Endometrium (tissue), 2 donors: ENCODE measurements around the gene JOSD1.

Source experiments
- FAIRE-seq: peaks from 2 replicates; lab custom pipeline; 2012; peaks lifted over from hg19 to GRCh38; lab: Jason Lieb, UNC
- donor health status: control.
- donor health status: control.

The JOSD1 gene

DNA sequence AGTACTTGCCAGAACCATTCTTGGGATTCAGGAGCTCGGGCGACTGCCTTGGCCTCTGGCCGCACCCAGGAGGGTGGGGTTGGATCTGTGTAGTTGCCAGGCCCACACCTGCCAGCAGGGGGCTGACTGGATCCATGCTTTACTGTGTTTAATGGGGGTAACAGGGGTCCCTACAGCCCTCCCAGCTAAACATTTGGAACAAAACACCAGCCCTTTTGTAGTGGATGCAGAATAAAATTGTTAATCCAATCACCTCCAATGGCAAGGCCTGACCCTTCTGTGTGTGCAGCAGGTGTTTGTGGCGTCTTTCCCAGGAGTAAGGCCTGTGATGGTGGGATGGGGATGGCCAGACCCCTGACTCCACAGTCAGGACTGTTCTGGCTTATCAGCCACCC, 32.6 kb upstream of the JOSD1 start:
- no peak for FAIRE-seq

- FAIRE-seq = no peak
These were observed 31.6 kb upstream of the JOSD1 start for GRCh38 chr22:38732251-38732815.

DNA sequence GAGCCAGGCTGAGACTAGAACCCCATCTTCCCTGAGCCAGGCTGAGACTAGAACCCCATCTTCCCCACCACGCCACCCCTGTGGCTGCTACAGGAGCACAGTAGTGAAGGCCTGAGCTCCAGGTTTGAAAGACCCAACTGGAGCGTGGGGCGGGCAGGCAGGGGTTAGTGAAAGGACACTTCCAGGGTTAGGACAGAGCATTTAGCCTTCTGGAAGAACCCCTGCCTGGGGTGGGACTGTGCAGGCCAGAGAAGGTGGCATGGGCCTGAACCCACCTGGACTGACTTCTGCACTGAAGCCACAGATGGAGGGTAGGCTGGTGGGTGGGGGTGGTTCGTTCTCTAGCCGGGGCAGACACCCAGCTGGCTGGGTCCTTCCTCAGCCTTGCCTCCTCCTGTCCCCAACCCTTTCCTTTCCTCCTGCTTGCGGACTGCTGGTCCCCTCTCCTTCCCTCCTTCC, 31.0 kb upstream of the JOSD1 start:
- FAIRE-seq = no peak

GRCh38 chr22:38730411-38730871, 29.7 kb upstream of the JOSD1 start:
- no peak for FAIRE-seq

DNA sequence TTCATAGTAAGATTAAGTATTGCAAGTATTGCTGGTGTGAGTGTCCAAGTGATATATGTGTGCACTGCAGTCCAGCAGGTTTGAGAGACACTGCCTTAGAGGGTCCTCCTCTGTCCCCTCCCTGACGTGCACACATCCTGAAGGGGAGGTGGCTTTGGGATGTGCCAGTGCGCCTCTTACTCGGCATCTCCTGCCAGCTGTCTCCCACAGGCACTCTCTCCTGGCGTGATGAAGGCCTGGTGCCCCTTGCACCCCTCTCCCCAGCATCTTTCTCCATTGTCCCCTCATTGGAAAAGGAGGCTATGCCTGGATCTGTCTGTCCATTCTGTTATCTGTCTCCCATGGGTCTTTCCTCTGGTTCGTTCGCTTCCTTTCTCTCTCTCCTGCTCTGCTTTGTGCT, 29.2 kb upstream of the JOSD1 start:
- FAIRE-seq = no peak

DNA sequence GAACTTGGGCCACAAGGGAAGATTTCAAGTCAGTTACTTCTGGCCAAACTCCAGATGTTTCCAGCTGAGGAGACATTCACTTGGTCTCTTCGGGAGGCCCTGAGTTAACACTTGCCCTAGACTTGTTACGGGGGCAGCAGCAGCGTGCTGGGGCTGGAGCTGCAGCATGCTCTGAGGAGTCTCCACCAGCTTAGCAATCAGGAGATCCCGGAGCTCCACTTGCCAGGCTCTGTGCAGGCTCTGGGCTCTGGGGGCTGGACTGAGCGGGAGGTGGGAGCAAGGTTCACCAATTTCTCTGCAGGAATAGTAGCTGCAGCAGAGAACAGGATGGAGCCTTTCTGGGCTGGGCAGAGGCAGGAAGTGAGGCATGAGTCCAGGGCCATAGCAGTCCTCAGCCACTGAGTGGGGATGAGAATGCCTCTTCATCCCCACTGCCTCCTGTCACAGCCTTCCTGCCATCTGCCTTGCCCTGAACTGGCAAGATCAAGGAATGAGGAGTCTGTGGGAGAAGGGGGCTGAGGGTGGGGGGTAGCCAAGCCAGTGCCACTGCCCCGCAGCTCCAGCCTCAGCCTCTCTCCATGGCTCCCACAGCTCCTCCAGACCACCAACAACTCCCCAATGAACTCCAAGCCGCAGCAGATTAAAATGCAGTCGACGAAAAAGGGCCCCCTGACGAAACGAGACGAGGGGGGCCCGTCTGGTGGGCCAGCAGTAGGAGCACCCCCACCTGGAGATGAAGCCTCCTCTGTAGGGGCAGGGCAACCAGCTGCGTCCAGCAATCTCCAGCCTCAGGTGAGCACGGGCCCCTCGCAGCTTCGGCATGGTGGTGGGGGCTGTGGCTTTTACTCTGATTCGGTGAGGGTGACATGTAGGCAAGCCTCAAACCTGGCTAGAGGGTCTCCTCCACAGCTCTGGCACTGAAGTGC, 28.4 kb upstream of the JOSD1 start:
- no peak for FAIRE-seq

DNA sequence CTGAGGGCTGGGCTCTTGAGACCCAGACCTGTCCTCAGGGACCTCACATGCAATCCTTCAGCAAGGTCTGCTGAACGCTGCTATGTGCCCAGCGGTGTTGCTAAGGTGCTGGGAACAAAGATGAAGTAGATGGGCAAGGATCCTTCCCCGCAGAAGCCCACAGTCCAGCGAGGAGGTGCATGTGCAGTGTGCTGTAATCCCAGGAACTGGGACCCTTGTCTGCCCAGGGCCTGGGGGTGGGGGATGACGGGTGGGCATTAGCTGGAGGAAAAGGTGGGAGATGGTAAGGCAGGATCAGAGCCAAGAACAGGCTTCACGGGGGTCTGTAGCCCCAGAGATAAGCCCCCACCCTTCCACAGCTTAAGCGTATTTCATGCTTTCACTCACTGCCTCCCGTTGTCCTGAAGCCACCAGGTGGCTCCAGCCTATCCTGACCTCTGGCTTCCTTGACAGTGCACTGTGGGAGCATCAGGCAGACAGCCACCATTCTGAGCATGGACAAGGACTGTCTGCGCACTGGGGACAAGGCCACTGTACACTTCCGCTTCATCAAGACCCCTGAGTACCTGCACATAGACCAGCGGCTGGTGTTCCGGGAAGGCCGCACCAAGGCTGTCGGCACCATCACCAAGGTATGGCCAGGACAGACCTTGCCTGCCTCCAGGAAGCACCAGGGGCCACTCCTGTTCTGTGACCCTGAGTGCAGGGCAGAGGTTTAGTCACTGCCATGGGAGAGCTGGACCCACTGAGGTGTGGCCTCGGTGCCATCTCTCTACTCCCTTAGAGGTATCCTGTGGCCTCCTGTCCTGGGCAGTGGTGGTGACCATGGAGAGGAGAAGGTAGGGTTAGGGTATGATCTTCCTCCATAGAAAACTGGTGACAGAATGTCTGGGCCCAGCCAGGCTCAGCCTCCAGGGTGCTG, 27.0 kb upstream of the JOSD1 start:
- no peak for FAIRE-seq

DNA sequence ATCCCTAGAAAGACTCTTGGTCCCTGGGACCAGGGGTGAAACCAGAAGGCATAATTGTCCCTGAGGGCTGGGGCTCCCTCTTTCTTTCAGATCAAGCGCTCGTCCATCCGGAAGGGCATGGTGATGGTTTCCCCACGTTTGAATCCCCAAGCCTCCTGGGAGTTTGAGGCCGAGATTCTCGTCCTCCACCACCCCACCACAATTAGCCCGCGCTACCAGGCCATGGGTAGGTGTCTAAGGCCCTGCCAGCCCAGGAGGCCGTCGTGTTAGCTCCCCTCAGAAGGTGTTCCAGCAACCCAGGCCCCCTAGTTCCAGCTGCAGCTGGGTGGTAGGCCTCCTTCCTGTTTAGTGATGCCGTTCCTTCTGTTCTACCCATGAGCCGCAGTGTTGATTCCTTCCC, 26.4 kb upstream of the JOSD1 start:
- FAIRE-seq = no peak

DNA sequence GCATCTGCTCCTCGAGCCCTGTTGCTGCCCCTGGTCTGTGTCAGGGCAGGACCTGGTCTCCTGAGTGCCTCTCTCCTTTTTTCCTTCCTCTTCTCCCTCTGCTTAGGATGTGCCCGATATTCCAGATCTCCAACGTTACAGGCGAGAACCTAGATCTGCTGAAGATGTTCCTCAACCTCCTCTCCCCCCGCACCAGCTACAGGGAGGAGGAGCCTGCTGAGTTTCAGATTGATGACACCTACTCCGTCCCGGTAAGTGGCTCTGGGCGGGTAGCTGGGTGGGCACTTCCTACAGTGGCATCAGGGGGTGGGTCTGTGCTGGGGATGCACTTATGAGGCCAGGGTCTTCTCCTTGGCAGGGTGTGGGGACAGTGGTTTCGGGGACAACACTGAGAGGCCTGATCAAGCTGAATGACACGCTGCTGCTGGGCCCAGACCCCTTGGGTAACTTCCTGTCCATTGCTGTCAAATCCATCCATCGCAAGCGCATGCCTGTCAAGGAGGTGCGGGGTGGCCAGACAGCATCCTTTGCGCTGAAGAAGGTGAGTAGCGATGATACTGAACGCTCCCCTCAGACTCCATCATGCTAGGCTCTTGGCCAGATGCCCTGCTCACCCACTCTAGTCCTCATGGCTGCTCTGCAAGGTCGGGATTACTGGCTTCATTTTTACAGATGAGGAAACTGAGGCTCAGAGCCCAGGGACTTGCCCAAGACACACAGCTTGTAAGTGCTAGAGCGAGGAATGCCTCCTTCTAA, 25.3 kb upstream of the JOSD1 start:
- no peak for FAIRE-seq

GRCh38 chr22:38724926-38725571, 24.3 kb upstream of the JOSD1 start:
- no peak for FAIRE-seq

GRCh38 chr22:38724176-38724575, 23.4 kb upstream of the JOSD1 start:
- FAIRE-seq = no peak

GRCh38 chr22:38721551-38721950, 20.8 kb upstream of the JOSD1 start:
- no peak for FAIRE-seq

DNA sequence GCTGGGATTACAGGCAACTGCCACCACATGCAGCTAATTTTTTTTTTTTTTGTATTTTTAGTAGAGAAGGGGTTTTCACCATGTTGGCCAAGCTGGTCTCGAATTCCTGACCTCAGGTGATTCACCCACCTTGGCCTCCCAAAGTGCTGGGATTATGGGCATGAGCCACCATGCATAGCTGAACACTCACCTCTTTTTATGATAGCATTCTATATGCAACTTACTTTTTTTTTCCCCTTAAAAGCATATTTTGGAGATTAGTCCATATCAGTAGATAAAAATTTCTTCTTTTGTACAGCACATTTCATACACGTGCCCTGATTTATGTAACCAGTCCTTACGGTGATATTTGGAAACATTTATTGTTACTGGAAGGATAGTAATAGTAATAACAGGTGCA, 19.6 kb upstream of the JOSD1 start:
- no peak for FAIRE-seq

DNA sequence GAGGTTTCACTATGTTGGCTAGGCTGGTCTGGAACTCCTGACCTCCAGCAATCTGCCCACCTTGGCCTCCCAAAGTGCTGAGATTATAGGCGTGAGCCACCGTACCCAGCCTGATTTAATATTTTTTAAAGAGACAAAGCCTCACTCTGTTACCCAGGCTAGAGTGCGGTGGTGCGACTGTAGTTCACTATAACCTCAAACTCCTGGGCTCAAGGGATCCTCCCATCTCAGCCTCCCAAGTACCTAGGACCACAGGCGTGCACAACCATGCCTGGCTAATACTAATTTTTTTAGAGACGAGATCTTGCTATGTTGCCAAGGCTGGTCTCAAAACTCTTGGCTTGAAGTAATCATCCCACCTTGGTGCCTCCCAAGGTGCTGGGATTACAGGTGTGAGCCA, 18.5 kb upstream of the JOSD1 start:
- FAIRE-seq = no peak

GRCh38 chr22:38718414-38718813, 17.7 kb upstream of the JOSD1 start:
- FAIRE-seq = no peak

- no peak for FAIRE-seq
These were observed 16.5 kb upstream of the JOSD1 start for GRCh38 chr22:38717244-38717643.

- FAIRE-seq = no peak
These were observed 16.1 kb upstream of the JOSD1 start for GRCh38 chr22:38716826-38717225.

DNA sequence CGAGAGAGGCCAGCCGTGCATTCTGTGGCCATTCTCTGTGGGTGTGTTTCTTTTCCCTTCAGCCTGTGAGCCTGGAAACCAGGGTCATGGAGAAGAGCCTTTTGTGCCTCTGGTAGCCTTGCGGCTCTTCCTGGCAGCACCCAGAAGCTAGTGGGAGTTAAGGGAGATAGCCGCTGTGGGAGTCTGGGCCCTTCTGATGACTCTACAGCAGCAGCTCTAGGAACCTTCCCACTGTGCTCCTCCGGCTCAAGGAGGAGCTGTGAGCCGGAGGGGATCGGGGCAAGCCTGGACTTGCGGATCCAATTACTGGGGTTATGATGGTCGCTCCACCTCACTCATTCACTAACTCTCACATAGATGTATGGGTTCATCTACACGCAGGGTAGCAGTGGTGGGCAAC, 15.5 kb upstream of the JOSD1 start:
- no peak for FAIRE-seq

DNA sequence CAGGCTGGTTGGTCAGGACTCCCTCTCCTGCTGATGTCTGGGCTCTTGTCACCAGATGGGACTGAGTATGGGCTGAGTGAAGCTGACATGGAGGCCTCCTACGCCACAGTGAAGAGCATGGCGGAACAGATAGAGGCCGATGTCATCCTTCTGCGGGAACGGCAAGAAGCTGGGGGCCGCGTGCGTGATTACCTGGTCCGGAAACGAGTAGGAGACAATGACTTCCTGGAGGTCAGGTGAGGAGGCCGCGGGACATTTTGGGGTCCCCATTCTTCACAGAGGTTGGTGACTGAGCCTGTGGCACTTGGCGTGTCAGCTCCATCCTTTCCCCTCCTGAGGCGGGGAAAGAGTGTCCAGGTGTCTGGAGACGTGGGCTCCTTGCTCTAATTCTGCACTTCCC, 15.1 kb upstream of the JOSD1 start:
- FAIRE-seq = no peak

DNA sequence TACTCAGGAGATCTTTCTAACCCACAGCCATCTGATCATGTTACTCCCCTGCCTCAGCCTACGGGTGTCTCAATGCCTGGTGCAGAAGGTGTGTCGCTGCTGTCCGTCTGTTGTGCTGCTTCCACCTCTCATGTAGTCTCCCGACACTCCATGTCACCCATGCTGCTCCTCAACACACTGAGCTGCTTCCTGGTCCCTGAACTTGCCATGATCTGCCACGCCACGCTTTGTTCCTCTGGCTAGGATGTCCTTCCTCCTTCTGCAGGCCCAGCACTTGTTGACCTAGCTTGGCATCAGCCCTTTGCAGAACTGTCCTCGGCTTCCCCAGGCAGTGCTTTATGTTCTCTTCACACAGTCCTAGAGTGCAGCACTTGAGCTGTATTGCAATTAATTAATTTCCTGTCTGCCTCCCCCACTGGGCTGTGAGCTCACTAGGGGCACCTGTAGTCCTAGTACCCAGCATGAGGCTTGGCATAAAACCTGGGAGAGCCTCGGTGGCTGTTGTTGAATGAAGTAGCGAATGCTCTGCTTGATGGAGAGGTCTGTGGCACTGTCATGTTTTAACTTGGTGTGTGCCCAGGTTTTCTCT, 14.5 kb upstream of the JOSD1 start:
- no peak for FAIRE-seq

GRCh38 chr22:38713921-38714320, 13.2 kb upstream of the JOSD1 start:
- no peak for FAIRE-seq
